HCT116 (cell line): ENCODE results near the gene FAM170B. TPM values are rescaled to one million over a fixed set of nuclear protein-coding genes. Genes with fewer than 3 reads are reported as not detected.

ENCODE experiments used
- ATAC-seq: fragments of 200-7000 bp; cut with Tn5 transposase; 2 replicates; pipeline ENCODE4 v1.9.1; 2020; ENCODE audit warnings: mild to moderate bottlenecking, moderate library complexity
- BruUV-seq: library from RNA; stranded (reverse); fragments of 400-500 nt; replicated peaks from 2 replicates; lab custom pipeline; 2021; lab: Mats Ljungman, UMichigan
- CTCF ChIA-PET: fragments of 300-600 bp; sonication (Branson Sonifier 250); formaldehyde crosslinking; loops from one replicate; lab custom pipeline; 2021; ENCODE audit warnings: antibody characterized with exemption; lab: Charles Lee
- POLR2A ChIA-PET: fragments of 300-600, 350-600 bp; sonication (Branson Sonifier 250); formaldehyde crosslinking; loops from one replicate; lab custom pipeline; 2021; ENCODE audit warnings: antibody characterized with exemption; lab: Charles Lee
- RAD21 ChIA-PET, 2 experiments: fragments of 300-600 bp; sonication (Branson Sonifier 250); formaldehyde crosslinking; loops; one replicate each; lab custom pipeline; 2023; ENCODE audit warnings: low total read pairs in 2 of 2; ENCODE audit not compliant: uncharacterized antibody in 2 of 2, unreplicated experiment in 2 of 2, low non-redundant PET in 1 of 2; lab: Charles Lee
- DNase-seq: peaks from one replicate; pipeline ENCODE4 v3.0.0-alpha.2; 2010; ENCODE audit warnings: low read depth, low spot score
- H2AFZ ChIP-seq: fragments of 200-600 bp; shearing (Covaris generic), sonication (generic); 2 replicates; pipeline ENCODE4 v1.6.1; 2017; ENCODE audit warnings: low read depth, mixed run types, mixed read lengths, antibody characterized with exemption, low read length; ENCODE audit not compliant: poor library complexity, severe bottlenecking
- H3K27ac ChIP-seq: 2 replicates; pipeline ENCODE4 v1.5.1; 2012; ENCODE audit warnings: low read depth, low read length
- H3K27me3 ChIP-seq: fragments of 200-600 bp; sonication (generic); 2 replicates; pipeline ENCODE4 v1.6.1; 2016; ENCODE audit warnings: mixed run types, low read length, mixed read lengths; ENCODE audit not compliant: insufficient read depth
- H3K36me3 ChIP-seq, 2 experiments: fragments of 200-500 bp in 1 of 2; fragments of 200-600 bp in 1 of 2; sonication (Bioruptor generic) in 1 of 2; sonication (generic) in 1 of 2; 2 replicates each; pipeline versions ENCODE4 v1.5.1 to v1.6.1; 2014 to 2016; ENCODE audit warnings: low read length in 2 of 2, inconsistent platforms in 1 of 2, mixed read lengths in 1 of 2, mixed run types in 1 of 2; ENCODE audit not compliant: insufficient read depth in 2 of 2, control insufficient read depth in 1 of 2
- H3K4me1 ChIP-seq, 2 experiments: fragments of 200-600 bp in 1 of 2; sonication (generic) in 1 of 2; 2 replicates each; pipeline versions ENCODE4 v1.5.1 to v1.6.1; 2012 to 2017; ENCODE audit warnings: low read length in 2 of 2, inconsistent platforms in 1 of 2, mild to moderate bottlenecking in 1 of 2, mixed read lengths in 1 of 2, mixed run types in 1 of 2, moderate library complexity in 1 of 2; ENCODE audit not compliant: insufficient read depth in 2 of 2, control insufficient read depth in 1 of 2
- H3K4me2 ChIP-seq: fragments of 200-600 bp; sonication (generic); 2 replicates; pipeline ENCODE4 v1.6.1; 2017; ENCODE audit warnings: mixed run types, low read length, mixed read lengths
- H3K4me3 ChIP-seq, 2 experiments: fragments of 200-600 bp in 1 of 2; sonication (generic) in 1 of 2; replicated peaks in 1 of 2; 2 replicates each; pipeline ENCODE4 v1.5.1; 2011 to 2016; ENCODE audit warnings: low read length in 2 of 2, control low read depth in 1 of 2, low read depth in 1 of 2, mild to moderate bottlenecking in 1 of 2, mixed read lengths in 1 of 2, mixed run types in 1 of 2
- H3K79me2 ChIP-seq: fragments of 200-600 bp; sonication (generic); 2 replicates; pipeline ENCODE4 v1.6.1; 2017; ENCODE audit warnings: mild to moderate bottlenecking, mixed run types, low read length, moderate library complexity, mixed read lengths; ENCODE audit not compliant: insufficient read depth
- H3K9ac ChIP-seq: fragments of 200-600 bp; sonication (generic); 2 replicates; pipeline ENCODE4 v1.6.1; 2016; ENCODE audit warnings: low read length, mixed read lengths
- H3K9me2 ChIP-seq: fragments of 200-600 bp; sonication (generic), shearing (Covaris generic); 2 replicates; pipeline ENCODE4 v1.6.1; 2017; ENCODE audit warnings: mixed run types, mild to moderate bottlenecking, moderate library complexity; ENCODE audit not compliant: insufficient read depth
- H3K9me3 ChIP-seq, 2 experiments: fragments of 200-500 bp in 1 of 2; fragments of 200-600 bp in 1 of 2; sonication (Bioruptor generic) in 1 of 2; sonication (generic) in 1 of 2; 2 replicates each; pipeline ENCODE4 v1.6.1; 2014 to 2017; ENCODE audit warnings: low read length in 2 of 2, mixed read lengths in 2 of 2, inconsistent platforms in 1 of 2, low read depth in 1 of 2, mild to moderate bottlenecking in 1 of 2, mixed run types in 1 of 2, moderate library complexity in 1 of 2; ENCODE audit not compliant: control insufficient read depth in 1 of 2, insufficient read depth in 1 of 2
- H4K20me1 ChIP-seq: fragments of 200-600 bp; sonication (generic), shearing (Covaris generic); 2 replicates; pipeline ENCODE4 v1.6.1; 2017; ENCODE audit warnings: mixed run types, mild to moderate bottlenecking, moderate library complexity; ENCODE audit not compliant: insufficient read depth
- EGR1 ChIP-seq: IDR thresholded peaks from 2 replicates; pipeline ENCODE4 v1.6.1; 2012; ENCODE audit warnings: low read depth
- ELF1 ChIP-seq: IDR thresholded peaks from 2 replicates; pipeline ENCODE4 v1.6.1; 2012; ENCODE audit warnings: low read depth, borderline replicate concordance
- EZH2 ChIP-seq: fragments of 200-600 bp; sonication (generic); IDR thresholded peaks from 2 replicates; pipeline ENCODE4 v1.6.1; 2017; ENCODE audit warnings: antibody characterized with exemption, mixed run types
- EZH2phosphoT487 ChIP-seq: fragments of 200-600 bp; IDR thresholded peaks from 2 replicates; pipeline ENCODE4 v1.6.1; 2018; ENCODE audit warnings: antibody characterized with exemption, borderline replicate concordance
- JUND ChIP-seq: IDR thresholded peaks from 2 replicates; pipeline ENCODE4 v1.6.1; 2012
- POLR2A ChIP-seq: IDR thresholded peaks from 2 replicates; pipeline ENCODE4 v1.7.0; 2011; ENCODE audit warnings: borderline replicate concordance; ENCODE audit not compliant: insufficient read depth, insufficient read length; ENCODE audit errors: extremely low read depth
- POLR2AphosphoS5 ChIP-seq: IDR thresholded peaks from 2 replicates; pipeline ENCODE4 v1.6.1; 2011; ENCODE audit warnings: mild to moderate bottlenecking, low read depth, low read length, moderate library complexity
- SIN3A ChIP-seq: IDR thresholded peaks from 2 replicates; pipeline ENCODE4 v1.6.1; 2012; ENCODE audit warnings: low read depth
- SP1 ChIP-seq: IDR thresholded peaks from 2 replicates; pipeline ENCODE4 v1.6.1; 2012; ENCODE audit warnings: low read depth
- TCF7L2 ChIP-seq: IDR thresholded peaks from 2 replicates; pipeline ENCODE4 v1.7.0; 2011; ENCODE audit warnings: borderline replicate concordance, inconsistent platforms; ENCODE audit not compliant: insufficient read depth, insufficient read length; ENCODE audit errors: extremely low read depth
- ZBTB33 ChIP-seq: IDR thresholded peaks from 2 replicates; pipeline ENCODE4 v1.6.1; 2011; ENCODE audit warnings: mild to moderate bottlenecking, low read length, moderate library complexity; ENCODE audit not compliant: insufficient replicate concordance; ENCODE audit errors: extremely low read depth
- ZFX ChIP-seq: fragments of 450-650 bp; IDR thresholded peaks from 2 replicates; pipeline ENCODE4 v1.6.1; 2017
- ZNF274 ChIP-seq: fragments of 200-500 bp; sonication (Bioruptor generic); IDR thresholded peaks from 2 replicates; pipeline ENCODE4 v1.6.1; 2014; ENCODE audit warnings: mild to moderate bottlenecking, low read depth, low read length, inconsistent platforms
- intact Hi-C: fragments of 100-400 bp; cut with micrococcal nuclease; formaldehyde crosslinking; loops from 2 replicates; pipeline ENCODE4 v1.10.0; 2022
- total RNA-seq: library from RNA; stranded (reverse); gene quantifications from one replicate; pipeline ENCODE4 v1.2.1, GENCODE V29; 2021; ENCODE audit not compliant: unreplicated experiment

The FAM170B gene
- total RNA-seq, 1 experiment from 2014 or later = not detected

GRCh38 chr10:49123981-49124950, 9.6 kb downstream of the FAM170B start:
- ATAC-seq = no peak
- no peaks in the 10 kb centered on the region for H3K4me1 ChIP-seq
- DNase-seq = no peak
- H3K27me3 ChIP-seq = peaks cover 27% of the 10 kb centered on the region
- BruUV-seq = no TSS peak
- no peaks in the 10 kb centered on the region for H4K20me1 ChIP-seq
- no peaks in the 10 kb centered on the region for H3K9me3 ChIP-seq
- CTCF ChIA-PET = no interaction called here
- no peaks in the 10 kb centered on the region for H3K79me2 ChIP-seq
- RAD21 ChIA-PET = no interaction called here
- no peaks in the 10 kb centered on the region for H3K36me3 ChIP-seq
- no peak overlapping the region for H3K4me3 ChIP-seq
- H2AFZ ChIP-seq = no peak overlapping the region
- TF ChIP-seq ZNF274 (no peak), SIN3A (no peak), JUND (no peak), EZH2phosphoT487 (no peak), EZH2 (no peak), ELF1 (no peak), TCF7L2 (no peak), POLR2A (no peak), SP1 (no peak), ZFX (no peak), ZBTB33 (no peak), EGR1 (no peak), POLR2AphosphoS5 (no peak)
- POLR2A ChIA-PET = no interaction called here
- H3K9ac ChIP-seq = no peak overlapping the region
- H3K4me2 ChIP-seq = no peak overlapping the region
- intact Hi-C loops = no loop called here
- H3K27ac ChIP-seq = no peak overlapping the region
- no peaks in the 10 kb centered on the region for H3K9me2 ChIP-seq
